Fibroblast of mammary gland (primary cell): ENCODE data around the gene PTGIS.

Experiments
- DNase-seq: peaks from one replicate; pipeline ENCODE4 v3.0.0-alpha.2; 2010; ENCODE audit warnings: low read depth
- H3K4me3 ChIP-seq: 2 replicates; pipeline ENCODE4 v1.5.1; 2011; ENCODE audit warnings: low read depth, mild to moderate bottlenecking, low read length, moderate library complexity; ENCODE audit not compliant: control insufficient read depth
- CTCF ChIP-seq: conservative IDR thresholded peaks from 2 replicates; pipeline ENCODE4 v1.5.1; 2011; ENCODE audit warnings: low read depth, low read length, inconsistent platforms; ENCODE audit not compliant: control insufficient read depth, insufficient read depth

Gene PTGIS

GRCh38 chr20:49464556-49464955 lies 103.4 kb downstream of the PTGIS start:
- DNase-seq, result no peak
- H3K4me3 ChIP-seq, result no peak overlapping the region
- no peak for TF ChIP-seq CTCF

GRCh38 chr20:49462626-49463025 lies 105.3 kb downstream of the PTGIS start:
- no peak overlapping the region for H3K4me3 ChIP-seq
- DNase-seq, result no peak
- TF ChIP-seq CTCF, result no peak

DNA sequence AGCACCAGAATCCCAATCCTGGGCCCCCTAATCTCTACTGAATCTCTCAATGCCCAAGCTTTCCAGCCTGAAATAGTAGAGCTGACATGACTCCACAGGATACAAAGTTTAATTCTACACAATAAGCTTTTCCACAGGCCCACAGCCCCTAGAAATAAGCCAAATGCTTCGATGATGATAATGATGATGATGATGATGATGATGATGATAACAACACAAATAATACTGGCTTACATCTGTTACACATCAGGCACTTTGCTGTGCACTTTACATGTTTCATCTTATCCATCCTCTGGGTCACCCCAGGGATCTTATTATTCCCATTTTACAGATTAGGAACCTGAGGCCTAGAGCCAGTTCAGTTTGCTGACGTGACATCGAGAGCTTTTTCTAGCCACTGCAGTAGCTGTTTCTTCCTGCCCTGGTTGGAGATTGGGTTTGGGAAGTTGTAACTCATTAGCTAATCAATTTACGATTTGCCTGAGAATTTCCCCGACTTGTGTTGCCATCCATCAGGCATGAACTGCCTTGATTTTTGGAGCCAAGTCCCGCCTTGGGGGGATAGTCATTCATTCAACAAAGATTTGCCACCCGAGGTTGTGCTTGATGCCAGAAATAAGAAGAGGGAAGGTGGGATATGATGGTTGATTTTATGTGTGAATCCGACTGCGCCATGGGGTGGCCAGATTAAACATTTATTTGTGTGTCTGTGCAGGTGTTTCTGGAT lies 105.9 kb downstream of the PTGIS start:
- DNase-seq, result no peak
- no peak overlapping the region for H3K4me3 ChIP-seq
- TF ChIP-seq CTCF, result no peak

GRCh38 chr20:49460916-49461315 lies 107.0 kb downstream of the PTGIS start:
- no peak for DNase-seq
- no peak overlapping the region for H3K4me3 ChIP-seq
- TF ChIP-seq CTCF, result no peak

GRCh38 chr20:49460131-49460530 lies 107.8 kb downstream of the PTGIS start:
- no peak overlapping the region for H3K4me3 ChIP-seq
- no peak for TF ChIP-seq CTCF
- no peak for DNase-seq

DNA sequence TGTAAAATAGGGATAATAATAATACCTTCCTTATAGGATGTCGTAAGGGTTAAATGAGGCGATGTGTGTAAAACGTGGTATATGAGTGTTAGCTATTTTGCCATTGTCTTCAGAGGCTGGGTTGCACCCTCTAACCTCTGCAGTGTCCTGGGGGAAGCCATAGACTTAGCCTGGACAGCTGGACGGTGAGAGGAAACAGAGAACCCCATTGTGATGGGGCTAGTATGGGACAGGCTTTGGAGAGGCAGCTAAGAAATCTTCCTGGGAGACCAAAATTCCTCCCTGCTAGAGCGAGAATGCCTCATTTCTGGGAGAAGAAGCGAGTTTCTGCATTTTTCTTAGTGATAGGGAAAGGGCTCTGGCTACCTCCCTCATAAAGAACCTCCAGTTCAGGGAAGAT lies 108.3 kb downstream of the PTGIS start:
- TF ChIP-seq CTCF, result no peak
- no peak overlapping the region for H3K4me3 ChIP-seq
- DNase-seq, result no peak

- no peak for TF ChIP-seq CTCF
- DNase-seq, result no peak
- no peak overlapping the region for H3K4me3 ChIP-seq
These were observed 110.5 kb downstream of the PTGIS start for GRCh38 chr20:49457444-49457843.
